Tibial nerve (tissue), 4 donors: ENCODE data around the gene TXNRD3. TPM values are rescaled to one million over a fixed set of nuclear protein-coding genes. Genes with fewer than 3 reads are reported as not detected.
A peak's percentile ranks its signal among the peaks of the same experiment; 100 is the strongest.

ENCODE experiments used
- DNase-seq, 2 donors: peaks; one replicate each; pipeline ENCODE4 v3.0.0-alpha.2; 2019; ENCODE audit warnings: low spot score in 2 of 2
- H3K27ac ChIP-seq, 4 donors: fragments of 200-600 bp; sonication (generic) in 3 of 4; one replicate each; pipeline ENCODE4 v1.5.1; 2017 to 2019; ENCODE audit warnings: mild to moderate bottlenecking in 1 of 4
- H3K27me3 ChIP-seq, 2 donors: fragments of 200-600 bp; sonication (generic) in 1 of 2; one replicate each; pipeline versions ENCODE4 v1.5.1 to v1.6.0; 2017 to 2019
- H3K36me3 ChIP-seq, 3 donors: fragments of 200-600 bp; sonication (generic); one replicate each; pipeline ENCODE4 v1.5.1; 2018 to 2019
- H3K4me1 ChIP-seq, 4 donors: fragments of 200-600 bp; sonication (generic) in 3 of 4; one replicate each; pipeline ENCODE4 v1.5.1; 2017 to 2019
- H3K4me3 ChIP-seq, 4 donors: fragments of 200-600 bp; sonication (generic) in 3 of 4; one replicate each; pipeline ENCODE4 v1.5.1; 2017 to 2019; ENCODE audit warnings: mild to moderate bottlenecking in 1 of 4, moderate library complexity in 1 of 4
- H3K9me3 ChIP-seq, 4 donors: fragments of 200-600 bp; sonication (generic) in 3 of 4; one replicate each; pipeline ENCODE4 v1.5.1; 2017 to 2019
- CTCF ChIP-seq, 5 experiments: fragments of 200-600 bp in 3 of 5; fragments of 450-650 bp in 2 of 5; sonication (generic) in 3 of 5; IDR thresholded peaks; one replicate each; pipeline ENCODE4 v1.5.1; 2016 to 2019; ENCODE audit warnings: antibody characterized with exemption in 5 of 5, mild to moderate bottlenecking in 3 of 5, moderate library complexity in 2 of 5
- EP300 ChIP-seq, 2 donors: sonication (generic); formaldehyde crosslinking; IDR thresholded peaks; one replicate each; pipeline ENCODE4 v1.6.1; 2017; ENCODE audit warnings: antibody characterized with exemption in 2 of 2, mild to moderate bottlenecking in 1 of 2
- POLR2A ChIP-seq, 2 donors: fragments of 450-650 bp; IDR thresholded peaks; one replicate each; pipeline ENCODE4 v1.6.1; 2017; ENCODE audit warnings: antibody characterized with exemption in 2 of 2, mild to moderate bottlenecking in 2 of 2, moderate library complexity in 2 of 2
- WGBS, 2 donors: methylation state at CpG; one replicate each; pipeline ENCODE4 v1.1.5; 2018; 5-methylcytosine and 5-hydroxymethylcytosine counted together
- total RNA-seq, 4 donors: library from RNA; depleted of rRNA; stranded (reverse); fragments of >200 nt; gene quantifications; one replicate each; pipeline ENCODE4 v1.1.0, GENCODE V29; 2016

TXNRD3 gene
- 10 to 100 TPM; 18.6 to 33.3 (median 23.3) TPM for total RNA-seq

- Histone ChIP-seq H3K4me3 (peak within 1 kb of the TSS; percentile 54 to 65 (median 64)), H3K27ac (peak within 1 kb of the TSS; percentile 26 to 86 (median 70)), H3K4me1 (peaks cover 0 to 15% (median 4%) of the 10 kb centered on the region in 4 donors), H3K36me3 (no peaks in the 10 kb centered on the region), H3K9me3 (no peaks in the 10 kb centered on the region), H3K27me3 (peaks cover 0 to 9% of the 10 kb centered on the region in 2 donors)
- 1 to 2% methylated on average over 12 to 53 of the region's 102 CpGs for WGBS, 2 donors
- TF ChIP-seq CTCF (IDR thresholded peaks at IDR 0.05) (peak in 3 of 5 experiments; percentile 16 to 60 (median 35)), POLR2A (IDR thresholded peaks at IDR 0.05) (peak; percentile 61 to 72), EP300 (IDR thresholded peaks at IDR 0.05) (peak in 1 of 2 donors; percentile 67)
- DNase-seq, result peak; percentile 68 to 69
These were observed at the start of gene TXNRD3 for GRCh38 chr3:126654571-126655383. Gene TXNRD3 (minus strand): TSS chr3:126655124.

- 8 to 11% methylated on average over 21 to 25 of the region's 69 CpGs for WGBS, 2 donors
These were observed 48.9 kb upstream of the TXNRD3 start, which contains the start of gene CHCHD6 for GRCh38 chr3:126703512-126704493. Gene CHCHD6 (plus strand): TSS chr3:126704240. CDS start chr3:126704313, 73 bp downstream.

GRCh38 chr3:126699011-126699410, 44.1 kb upstream of the TXNRD3 start:
- Histone ChIP-seq H3K27me3 (peaks cover 0 to 4% of the 10 kb centered on the region in 2 donors), H3K4me1 (peaks cover 0 to 11% (median 0%) of the 10 kb centered on the region in 4 donors), H3K27ac (no peak overlapping the region), H3K36me3 (no peaks in the 10 kb centered on the region), H3K9me3 (no peaks in the 10 kb centered on the region), H3K4me3 (no peak overlapping the region)
- WGBS, 2 donors, result 74 to 76% methylated on average over 7 of the region's 7 CpGs
- DNase-seq, result no peak
- TF ChIP-seq EP300 (IDR thresholded peaks at IDR 0.05) (no peak), POLR2A (IDR thresholded peaks at IDR 0.05) (no peak), CTCF (IDR thresholded peaks at IDR 0.05) (no peak)

More at GRCh38 chr3:126703512-126704493, 48.9 kb upstream of the TXNRD3 start, which contains the start of gene CHCHD6:
- Histone ChIP-seq H3K36me3 (peaks cover 0 to 9% (median 0%) of the 10 kb centered on the region in 3 donors), H3K4me3 (peak within 1 kb of the TSS; percentile 63 to 87 (median 80)), H3K27ac (peak within 1 kb of the TSS in 3 of 4 donors; percentile 28 to 79 (median 48)), H3K27me3 (peaks cover 0 to 4% of the 10 kb centered on the region in 2 donors), H3K4me1 (peaks cover 0 to 32% (median 2%) of the 10 kb centered on the region in 4 donors), H3K9me3 (no peaks in the 10 kb centered on the region)
- DNase-seq, result peak; percentile 95
- TF ChIP-seq EP300 (IDR thresholded peaks at IDR 0.05) (peak in 1 of 2 donors; percentile 60), CTCF (IDR thresholded peaks at IDR 0.05) (peak in 2 of 5 experiments; percentile 30 to 53), POLR2A (IDR thresholded peaks at IDR 0.05) (no peak)

- no peak overlapping the region for H3K27ac ChIP-seq
- no peaks in the 10 kb centered on the region for H3K36me3 ChIP-seq
- H3K4me3 ChIP-seq, result no peak overlapping the region
- H3K27me3 ChIP-seq, result peaks cover 0 to 9% of the 10 kb centered on the region in 2 donors
- DNase-seq, result no peak
- no peak for TF ChIP-seq POLR2A (IDR thresholded peaks at IDR 0.05)
- no peak for TF ChIP-seq CTCF (IDR thresholded peaks at IDR 0.05)
- H3K4me1 ChIP-seq, result peaks cover 0 to 3% (median 0%) of the 10 kb centered on the region in 4 donors
- 50 to 54% methylated on average over 5 of the region's 5 CpGs for WGBS, 2 donors
- H3K9me3 ChIP-seq, result no peaks in the 10 kb centered on the region
These were observed 41.9 kb upstream of the TXNRD3 start for GRCh38 chr3:126696701-126697267.
